Tibial nerve (tissue), 4 donors: ENCODE results near the gene SLC25A21.

ENCODE experiments used
- CTCF ChIP-seq, 5 experiments: fragments of 200-600 bp in 3 of 5; fragments of 450-650 bp in 2 of 5; sonication (generic) in 3 of 5; IDR thresholded peaks; one replicate each; pipeline ENCODE4 v1.5.1; 2016 to 2019; ENCODE audit warnings: antibody characterized with exemption in 5 of 5, mild to moderate bottlenecking in 3 of 5, moderate library complexity in 2 of 5
- EP300 ChIP-seq, 2 donors: sonication (generic); formaldehyde crosslinking; IDR thresholded peaks; one replicate each; pipeline ENCODE4 v1.6.1; 2017; ENCODE audit warnings: antibody characterized with exemption in 2 of 2, mild to moderate bottlenecking in 1 of 2
- POLR2A ChIP-seq, 2 donors: fragments of 450-650 bp; IDR thresholded peaks; one replicate each; pipeline ENCODE4 v1.6.1; 2017; ENCODE audit warnings: antibody characterized with exemption in 2 of 2, mild to moderate bottlenecking in 2 of 2, moderate library complexity in 2 of 2

- TF ChIP-seq CTCF (IDR thresholded peaks at IDR 0.05) (no peak), POLR2A (IDR thresholded peaks at IDR 0.05) (no peak), EP300 (IDR thresholded peaks at IDR 0.05) (no peak)
These were observed 490.1 kb downstream of the SLC25A21 start for GRCh38 chr14:36682338-36682737.
